KMS-11 (cell line): ENCODE results near the gene MCF2L.

Source experiments
- H2AFZ ChIP-seq: fragments of 200-600 bp; sonication (generic); 2 replicates; pipeline ENCODE4 v1.6.1; 2016; ENCODE audit warnings: antibody characterized with exemption, mixed run types, low read depth
- H3K27ac ChIP-seq: fragments of 200-600 bp; sonication (generic); 2 replicates; pipeline ENCODE4 v1.6.1; 2016; ENCODE audit warnings: mild to moderate bottlenecking, mixed run types
- H3K27me3 ChIP-seq: fragments of 200-600 bp; sonication (generic); 2 replicates; pipeline ENCODE4 v1.6.1; 2017; ENCODE audit warnings: mild to moderate bottlenecking, low read depth, mixed run types, moderate library complexity; ENCODE audit not compliant: insufficient read depth
- H3K36me3 ChIP-seq: fragments of 200-600 bp; sonication (generic); 2 replicates; pipeline ENCODE4 v1.6.1; 2017; ENCODE audit warnings: mild to moderate bottlenecking, mixed run types; ENCODE audit not compliant: insufficient read depth
- H3K4me1 ChIP-seq: fragments of 200-600 bp; sonication (generic); 2 replicates; pipeline ENCODE4 v1.6.1; 2016; ENCODE audit warnings: mild to moderate bottlenecking, low read depth, mixed run types; ENCODE audit not compliant: poor library complexity, severe bottlenecking
- H3K4me2 ChIP-seq: fragments of 200-600 bp; sonication (generic); 2 replicates; pipeline ENCODE4 v1.7.0; 2016; ENCODE audit warnings: mild to moderate bottlenecking, mixed run types
- H3K4me3 ChIP-seq: fragments of 200-600 bp; sonication (generic); IDR thresholded peaks from 2 replicates; pipeline ENCODE4 v1.6.1; 2017; ENCODE audit warnings: low read depth, low read length, mixed read lengths; ENCODE audit not compliant: insufficient read depth
- H3K79me2 ChIP-seq: fragments of 200-600 bp; sonication (generic); 2 replicates; pipeline ENCODE4 v1.6.1; 2016; ENCODE audit warnings: low read depth, mixed run types; ENCODE audit not compliant: insufficient read depth
- H3K9ac ChIP-seq: fragments of 200-600 bp; sonication (generic); 2 replicates; pipeline ENCODE4 v1.6.1; 2016; ENCODE audit warnings: mild to moderate bottlenecking, mixed run types
- H4K20me1 ChIP-seq: fragments of 200-600 bp; sonication (generic); 2 replicates; pipeline ENCODE4 v1.6.1; 2016; ENCODE audit warnings: mild to moderate bottlenecking, mixed run types; ENCODE audit not compliant: insufficient read depth
- CTCF ChIP-seq: fragments of 200-600 bp; sonication (generic); conservative IDR thresholded peaks from 2 replicates; pipeline ENCODE4 v1.6.1; 2017; ENCODE audit warnings: low read depth, mild to moderate bottlenecking, antibody characterized with exemption, low read length, moderate library complexity, mixed read lengths

The MCF2L gene

GRCh38 chr13:113040031-113040430, 71.0 kb downstream of the MCF2L start:
- H3K4me1 ChIP-seq: no peaks in the 10 kb centered on the region
- no peak overlapping the region for H3K4me2 ChIP-seq
- H3K27me3 ChIP-seq: no peaks in the 10 kb centered on the region
- H3K4me3 ChIP-seq: no peak overlapping the region
- no peak for TF ChIP-seq CTCF
- no peak overlapping the region for H2AFZ ChIP-seq
- no peak overlapping the region for H3K27ac ChIP-seq
- H3K36me3 ChIP-seq: no peaks in the 10 kb centered on the region
- H3K9ac ChIP-seq: no peak overlapping the region
- H3K79me2 ChIP-seq: no peaks in the 10 kb centered on the region
- no peaks in the 10 kb centered on the region for H4K20me1 ChIP-seq

- no peaks in the 10 kb centered on the region for H4K20me1 ChIP-seq
- no peak overlapping the region for H3K4me3 ChIP-seq
- no peaks in the 10 kb centered on the region for H3K27me3 ChIP-seq
- H3K4me2 ChIP-seq: no peak overlapping the region
- no peaks in the 10 kb centered on the region for H3K36me3 ChIP-seq
- TF ChIP-seq CTCF: no peak
- H3K4me1 ChIP-seq: no peaks in the 10 kb centered on the region
- no peak overlapping the region for H3K9ac ChIP-seq
- H3K79me2 ChIP-seq: no peaks in the 10 kb centered on the region
- no peak overlapping the region for H3K27ac ChIP-seq
- no peak overlapping the region for H2AFZ ChIP-seq
These were observed 71.7 kb downstream of the MCF2L start for GRCh38 chr13:113040597-113041292.

GRCh38 chr13:113041293-113041690, 72.3 kb downstream of the MCF2L start:
- no peaks in the 10 kb centered on the region for H3K27me3 ChIP-seq
- H3K9ac ChIP-seq: no peak overlapping the region
- H3K27ac ChIP-seq: no peak overlapping the region
- H2AFZ ChIP-seq: no peak overlapping the region
- H4K20me1 ChIP-seq: no peaks in the 10 kb centered on the region
- no peaks in the 10 kb centered on the region for H3K36me3 ChIP-seq
- no peak overlapping the region for H3K4me2 ChIP-seq
- H3K4me3 ChIP-seq: no peak overlapping the region
- no peak for TF ChIP-seq CTCF
- H3K79me2 ChIP-seq: no peaks in the 10 kb centered on the region
- no peaks in the 10 kb centered on the region for H3K4me1 ChIP-seq

GRCh38 chr13:113041896-113042295, 72.9 kb downstream of the MCF2L start:
- H3K27ac ChIP-seq: no peak overlapping the region
- TF ChIP-seq CTCF: no peak
- no peak overlapping the region for H3K9ac ChIP-seq
- no peaks in the 10 kb centered on the region for H3K79me2 ChIP-seq
- H2AFZ ChIP-seq: no peak overlapping the region
- H3K4me3 ChIP-seq: no peak overlapping the region
- no peaks in the 10 kb centered on the region for H3K27me3 ChIP-seq
- no peaks in the 10 kb centered on the region for H4K20me1 ChIP-seq
- H3K4me2 ChIP-seq: no peak overlapping the region
- H3K4me1 ChIP-seq: no peaks in the 10 kb centered on the region
- H3K36me3 ChIP-seq: no peaks in the 10 kb centered on the region
